ENCODE measurements around the gene TMEM229B.

DNA sequence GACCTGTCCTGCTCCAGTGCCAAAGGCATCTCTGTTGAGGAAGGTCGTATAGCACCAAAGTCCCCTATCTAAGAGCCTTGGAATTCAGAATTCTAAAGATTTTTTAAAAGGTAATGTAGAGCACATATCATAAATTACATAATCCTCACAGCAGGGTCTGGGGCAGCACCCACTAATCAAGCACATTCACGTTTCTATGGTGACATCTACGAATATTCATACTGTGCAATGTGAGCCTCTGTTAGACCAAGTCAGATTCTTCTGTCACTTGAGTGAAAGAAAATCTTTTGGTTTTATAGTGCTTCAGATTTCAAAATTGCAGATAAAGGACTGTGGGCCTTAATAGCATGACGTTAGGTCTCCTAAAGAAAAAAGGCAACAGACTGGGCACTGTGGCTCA lies 13.1 kb upstream of the TMEM229B start:
- TF ChIP-seq CTCF (conservative IDR thresholded peaks at IDR 0.05; ENCODE audit: low read depth, low read length) (no peak), RFX5 (IDR thresholded peaks at IDR 0.05; ENCODE audit: low read depth, low read length) (no peak), BHLHE40 (IDR thresholded peaks at IDR 0.05; ENCODE audit: low read depth, low read length) (no peak), RAD21 (IDR thresholded peaks at IDR 0.05; ENCODE audit: low read length) (no peak), RCOR1 (IDR thresholded peaks at IDR 0.05; ENCODE audit: insufficient replicate concordance, low read length) (no peak), ELK1 (IDR thresholded peaks at IDR 0.05; ENCODE audit: borderline replicate concordance, low read depth, low read length) (no peak), POLR2A (IDR thresholded peaks at IDR 0.05; ENCODE audit: low read depth, low read length) (no peak)
- TF ChIP-seq, protein P1, sequence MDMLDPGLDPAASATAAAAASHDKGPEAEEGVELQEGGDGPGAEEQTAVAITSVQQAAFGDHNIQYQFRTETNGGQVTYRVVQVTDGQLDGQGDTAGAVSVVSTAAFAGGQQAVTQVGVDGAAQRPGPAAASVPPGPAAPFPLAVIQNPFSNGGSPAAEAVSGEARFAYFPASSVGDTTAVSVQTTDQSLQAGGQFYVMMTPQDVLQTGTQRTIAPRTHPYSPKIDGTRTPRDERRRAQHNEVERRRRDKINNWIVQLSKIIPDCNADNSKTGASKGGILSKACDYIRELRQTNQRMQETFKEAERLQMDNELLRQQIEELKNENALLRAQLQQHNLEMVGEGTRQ (IDR thresholded peaks at IDR 0.05; ENCODE audit: low read depth, low read length) = no peak
